Pulmonary artery endothelial cell (primary cell): ENCODE measurements around the gene CPPED1. TPM values are rescaled to one million over a fixed set of nuclear protein-coding genes. Genes with fewer than 3 reads are reported as not detected.
"Not testable (repeated sequence)": the region's sequence is repeated elsewhere in the genome, so short reads cannot be mapped to it uniquely, and the experiment has no call there.

ENCODE experiments used
- DNase-seq: peaks from one replicate; pipeline ENCODE4 v3.0.0-alpha.2; 2011; ENCODE audit warnings: low read depth, low spot score
- total RNA-seq: library from RNA; depleted of rRNA; stranded (reverse); fragments of >200 nt; gene quantifications from 2 replicates; pipeline ENCODE4 v1.2.3, GENCODE V29; 2014

CPPED1 gene, protein sequence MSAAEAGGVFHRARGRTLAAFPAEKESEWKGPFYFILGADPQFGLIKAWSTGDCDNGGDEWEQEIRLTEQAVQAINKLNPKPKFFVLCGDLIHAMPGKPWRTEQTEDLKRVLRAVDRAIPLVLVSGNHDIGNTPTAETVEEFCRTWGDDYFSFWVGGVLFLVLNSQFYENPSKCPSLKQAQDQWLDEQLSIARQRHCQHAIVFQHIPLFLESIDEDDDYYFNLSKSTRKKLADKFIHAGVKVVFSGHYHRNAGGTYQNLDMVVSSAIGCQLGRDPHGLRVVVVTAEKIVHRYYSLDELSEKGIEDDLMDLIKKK
- total RNA-seq: 31.4 and 36.6 TPM in 2 replicates

DNA sequence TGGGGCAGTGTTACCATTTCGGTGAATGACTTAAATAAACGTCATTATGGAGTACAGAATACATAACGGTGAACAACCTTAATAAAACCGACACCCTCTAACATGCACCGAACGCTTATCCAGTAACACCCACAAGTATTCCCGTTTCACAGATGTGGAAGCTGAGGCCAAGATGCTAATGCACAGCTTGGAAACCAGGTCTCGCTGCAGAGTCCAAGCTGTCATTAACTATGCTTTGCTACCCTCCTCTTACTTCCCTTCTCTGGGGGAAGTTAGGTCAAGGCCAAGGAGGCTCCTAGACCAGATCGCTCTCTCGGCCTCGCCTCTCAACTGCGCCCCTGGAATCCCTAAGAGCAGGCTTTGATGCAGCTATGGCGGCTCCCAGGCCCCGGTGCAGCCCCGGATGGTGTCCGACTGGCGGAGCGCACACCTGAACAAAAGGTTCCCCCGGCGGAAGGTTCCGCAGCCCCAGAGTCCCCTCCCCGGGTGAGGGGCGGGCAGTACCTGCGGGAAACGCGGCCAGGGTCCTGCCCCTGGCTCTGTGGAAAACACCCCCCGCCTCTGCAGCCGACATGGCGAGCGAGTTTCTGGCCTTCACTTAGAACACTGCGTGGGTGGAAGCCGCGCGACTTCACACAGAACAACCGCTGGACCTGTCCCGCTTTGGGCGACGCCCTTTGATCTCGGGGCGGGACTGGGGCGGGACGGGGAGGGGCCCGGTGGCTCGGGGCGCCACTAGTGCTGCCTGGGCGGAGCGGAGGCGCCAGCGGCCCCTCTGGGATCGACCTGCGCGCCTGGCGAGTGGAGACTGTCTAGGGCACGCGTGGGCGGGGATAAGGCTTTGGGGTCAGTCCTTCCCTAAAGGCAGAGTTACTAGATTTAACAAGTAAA lies at the start of gene CPPED1:
CPPED1 (minus strand) TSS at position 685 of the 891 bp plus-strand sequence; CDS start at position 574, 111 bp downstream.
- DNase-seq: peak; percentile 80

DNA sequence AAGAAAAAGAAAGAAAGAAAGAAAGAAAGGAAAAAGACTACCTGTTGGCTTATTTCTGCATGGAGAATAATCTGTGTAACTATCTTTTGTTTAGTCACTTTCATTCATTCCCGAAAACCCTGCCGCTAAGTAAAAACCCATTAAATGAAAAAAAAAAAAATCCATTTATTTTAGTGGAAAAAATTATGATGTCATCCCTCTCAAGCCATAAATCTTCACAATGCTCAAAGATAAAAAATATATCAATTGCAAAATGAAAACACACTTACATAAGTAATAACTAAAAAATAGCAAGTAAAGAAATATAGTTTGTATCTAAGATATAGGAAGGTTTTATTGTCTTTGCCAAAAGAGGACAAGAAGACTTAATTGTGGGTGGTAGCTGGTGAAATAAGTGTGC lies 46.5 kb upstream of the CPPED1 start:
- no peak for DNase-seq

DNA sequence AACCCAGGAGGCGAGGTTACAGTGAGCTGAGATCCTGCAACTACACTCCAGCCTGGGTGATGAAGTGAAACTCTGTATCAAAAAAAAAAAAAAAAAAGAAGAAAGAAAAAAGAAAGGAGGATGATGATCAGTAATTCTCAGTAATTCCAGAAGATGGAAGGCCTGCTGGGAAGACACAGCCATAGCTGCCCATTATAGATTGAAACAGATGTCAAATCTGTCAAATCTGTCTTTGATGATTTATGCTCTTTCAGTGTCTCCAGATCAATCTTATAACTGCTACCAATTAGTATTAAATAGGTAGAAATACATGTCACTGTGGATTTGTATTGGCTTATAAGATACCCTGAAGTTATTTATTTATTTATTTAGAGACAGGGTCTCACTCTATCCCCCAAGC lies 42.9 kb upstream of the CPPED1 start:
- DNase-seq: no peak

DNA sequence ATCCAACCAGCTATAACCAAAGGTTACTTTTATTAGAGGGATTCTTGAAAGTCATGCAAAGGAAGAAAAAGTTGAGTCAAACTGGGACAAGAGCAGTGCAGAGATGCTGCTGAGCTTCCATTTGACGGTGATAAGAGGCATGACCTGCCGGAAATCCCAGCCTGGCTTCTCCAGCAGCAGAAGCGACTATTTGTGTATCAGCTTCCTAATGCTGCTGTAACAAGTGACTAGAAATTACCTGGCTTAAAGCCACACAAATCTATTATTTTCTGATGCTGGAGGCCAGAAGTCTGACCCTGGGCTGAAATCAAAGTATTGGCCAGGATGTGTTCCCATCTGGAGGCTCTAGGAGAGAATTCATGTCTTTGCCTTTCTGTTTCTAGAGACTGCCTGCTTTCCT lies 41.6 kb upstream of the CPPED1 start:
- no peak for DNase-seq

DNA sequence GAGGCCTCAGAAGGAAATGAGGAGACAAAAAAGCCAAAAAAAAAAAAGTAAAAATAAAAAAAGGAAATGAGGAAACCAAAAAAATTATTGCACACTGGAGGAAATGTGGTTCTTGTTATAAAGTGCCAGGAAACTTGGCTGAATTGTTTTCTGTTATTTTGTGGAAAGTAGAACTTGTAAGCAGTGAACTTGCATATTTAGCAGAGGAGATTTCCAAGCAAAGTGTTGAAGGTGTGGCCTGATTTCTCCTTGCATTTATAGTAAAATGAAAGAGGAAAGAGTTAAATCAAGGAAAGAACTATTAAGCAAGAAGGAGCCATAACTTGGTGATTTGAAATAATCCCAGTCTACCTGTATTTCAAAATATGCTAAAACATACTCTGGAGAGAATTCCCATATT lies 34.1 kb upstream of the CPPED1 start:
- no peak for DNase-seq

DNA sequence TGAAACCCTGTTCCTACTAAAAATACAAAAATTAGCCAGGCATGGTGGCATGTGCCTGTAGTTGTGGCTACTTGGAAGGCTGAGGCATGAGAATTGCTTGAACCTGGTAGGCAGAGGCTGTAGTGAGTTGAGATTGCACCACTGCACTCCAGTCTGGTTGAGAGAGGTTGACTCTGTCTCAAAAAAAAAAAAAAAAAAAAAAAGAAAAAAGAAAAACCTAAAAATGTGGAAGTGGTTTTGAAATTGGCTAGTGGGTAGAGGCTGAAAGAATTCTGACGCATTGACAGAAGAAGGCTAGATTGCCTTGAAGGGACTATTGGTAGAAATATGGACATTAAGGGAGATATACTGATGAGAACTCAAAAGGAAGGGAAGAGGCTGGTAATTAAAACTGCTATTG lies 33.6 kb upstream of the CPPED1 start:
- no peak for DNase-seq

DNA sequence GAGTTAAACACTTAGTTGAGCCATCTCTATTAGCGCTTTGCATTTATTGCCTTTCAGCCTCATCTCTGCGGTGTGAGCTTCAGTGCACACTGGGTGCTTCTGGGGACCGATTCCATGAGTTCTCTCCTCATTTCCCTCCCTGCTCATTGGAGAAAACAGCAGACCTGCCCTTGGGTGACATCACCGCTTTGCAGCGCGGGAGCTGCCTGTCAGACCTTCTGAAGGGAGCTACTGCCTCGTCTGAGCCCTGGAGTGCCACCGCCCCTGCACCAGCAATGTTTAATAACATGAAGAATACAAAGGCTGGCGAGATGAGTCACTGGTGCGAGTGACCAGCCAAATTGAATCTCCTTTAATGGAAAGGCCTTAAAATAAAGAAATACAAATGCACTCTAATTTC lies 30.2 kb upstream of the CPPED1 start:
- DNase-seq: no peak

DNA sequence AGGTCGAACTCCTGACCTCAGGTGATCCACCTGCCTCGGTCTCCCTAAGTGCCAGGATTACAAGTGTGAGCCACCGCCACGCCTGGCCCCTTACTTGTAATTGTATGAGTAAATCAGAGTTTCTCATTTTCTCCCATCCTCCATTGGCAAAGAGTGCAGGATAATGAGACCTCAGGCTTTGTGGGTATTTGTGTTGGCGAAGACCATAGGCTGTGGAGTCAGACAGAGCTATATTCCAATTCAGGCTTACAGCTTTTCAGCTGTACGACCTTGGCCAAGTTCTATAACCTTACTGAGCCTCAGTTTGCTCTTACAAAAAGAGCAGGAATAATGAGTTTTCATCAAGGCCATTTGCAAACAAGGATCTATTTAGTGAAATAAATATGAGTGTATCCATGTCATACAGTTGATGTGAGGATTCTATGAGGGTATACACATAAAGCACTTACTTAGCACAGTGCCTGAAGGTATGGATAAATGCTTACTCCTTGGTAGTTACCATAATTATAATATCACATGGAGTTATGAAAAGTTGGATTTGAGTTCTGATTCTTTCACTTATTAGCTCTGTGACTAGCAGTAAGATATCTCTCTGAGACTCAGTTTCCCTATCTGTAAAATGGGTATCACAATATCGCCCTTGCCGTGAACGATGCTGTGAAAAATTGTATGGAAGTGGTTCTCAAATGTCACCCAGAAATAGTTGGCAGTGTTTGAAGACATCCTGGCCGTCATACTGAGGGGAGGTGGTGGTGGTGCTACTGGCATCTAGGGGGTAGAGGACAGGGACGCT lies 25.6 kb upstream of the CPPED1 start:
- no peak for DNase-seq

DNA sequence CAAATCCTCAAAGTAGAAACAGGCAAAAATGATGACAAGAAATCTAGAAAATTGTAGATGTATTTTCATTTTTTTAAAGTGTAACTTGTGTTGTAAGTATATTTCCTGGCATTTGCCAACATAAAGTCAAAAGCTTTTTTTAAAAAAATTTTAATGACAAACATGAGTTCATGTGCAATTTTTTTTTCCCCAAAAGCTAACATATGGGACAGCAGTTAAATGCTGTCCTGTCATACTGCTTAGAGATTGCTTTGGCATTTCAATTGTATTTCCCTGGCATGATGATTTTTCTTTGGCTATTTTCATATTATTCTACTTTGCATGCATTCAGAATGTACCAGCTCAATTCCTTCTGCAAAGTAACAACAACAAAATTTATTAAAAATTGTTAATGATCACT lies 24.5 kb upstream of the CPPED1 start:
- DNase-seq: no peak

DNA sequence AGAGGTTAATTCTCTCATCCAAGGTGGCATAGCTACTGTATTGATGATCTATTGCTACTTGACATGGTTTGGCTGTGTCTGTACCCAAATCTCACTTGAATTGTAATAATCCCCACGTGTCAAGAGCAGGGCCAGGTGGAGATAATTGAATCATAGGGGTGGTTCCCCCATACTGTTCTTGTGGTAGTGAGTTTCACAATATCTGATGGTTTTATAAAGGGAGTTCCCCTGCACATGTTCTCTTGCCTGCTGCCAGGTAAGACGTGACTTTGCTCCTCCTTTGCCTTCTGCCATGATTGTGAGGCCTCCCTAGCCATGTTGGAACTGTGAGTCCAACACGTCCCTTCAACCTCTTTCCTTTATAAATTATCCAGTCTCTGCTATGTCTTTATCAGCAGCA lies 22.9 kb upstream of the CPPED1 start:
- DNase-seq: no peak

DNA sequence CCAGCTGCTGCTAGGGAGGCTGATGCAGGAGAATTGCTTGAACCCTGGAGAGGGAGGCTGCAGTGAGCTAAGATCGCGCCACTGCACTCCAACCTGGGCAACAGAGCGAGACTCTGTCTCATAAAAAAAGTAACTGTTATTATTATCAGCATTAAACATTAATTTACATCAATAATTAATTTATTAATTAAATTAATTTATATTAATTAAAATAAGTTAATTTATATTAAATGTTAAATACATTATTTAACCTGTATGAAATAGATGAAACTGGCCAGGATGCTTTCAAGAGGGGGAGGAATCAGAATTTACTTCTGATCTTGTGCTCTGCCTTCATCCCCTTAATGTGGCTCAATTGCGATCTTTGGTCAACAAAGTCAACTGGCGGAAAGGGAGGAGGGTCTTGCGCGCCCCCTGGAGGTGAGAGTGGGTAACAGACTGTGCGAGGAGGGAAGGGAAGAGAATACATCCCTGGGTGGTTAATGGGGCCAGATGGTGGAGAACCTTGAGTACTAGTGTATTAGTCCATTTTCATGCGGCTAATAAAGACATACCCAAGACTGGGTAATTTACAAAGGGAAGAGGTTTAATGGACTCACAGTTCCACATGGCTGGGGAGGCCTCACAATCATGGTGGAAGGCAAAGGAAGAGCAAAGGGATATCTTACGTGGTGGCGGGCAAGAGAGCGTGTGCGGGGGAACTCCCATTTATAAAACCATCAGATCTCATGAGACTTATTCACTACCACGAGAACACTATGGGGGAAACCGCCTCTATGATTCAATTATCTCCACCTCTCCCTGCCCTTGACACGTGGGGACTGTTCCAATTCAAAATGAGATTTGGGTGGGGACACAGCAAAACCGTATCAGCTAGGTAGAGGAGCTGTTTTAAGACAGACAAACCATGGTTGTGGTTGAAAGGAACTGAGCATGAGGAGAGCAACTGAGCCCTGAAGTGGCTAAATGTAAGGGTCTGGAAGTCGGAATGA lies 15.7 kb upstream of the CPPED1 start:
- DNase-seq: peak; percentile 20

DNA sequence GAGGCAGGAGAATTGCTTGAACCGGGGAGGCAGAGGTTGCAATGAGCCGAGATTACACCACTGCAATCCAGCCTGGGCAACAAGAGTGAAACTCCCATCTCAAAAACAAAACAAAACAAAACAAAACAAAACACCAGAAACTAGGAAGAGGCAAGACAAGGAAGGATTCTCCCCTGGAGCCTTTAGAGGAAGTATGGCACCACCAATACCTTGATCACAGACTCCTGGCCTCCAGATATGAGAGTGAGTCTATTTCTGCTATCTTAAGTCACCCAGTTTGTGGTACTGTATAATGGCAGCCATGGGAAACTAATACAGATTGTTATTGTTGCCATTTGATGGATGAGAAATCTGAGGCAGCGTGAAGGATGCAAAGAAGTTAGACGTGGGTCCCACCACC lies 14.6 kb upstream of the CPPED1 start:
- DNase-seq: no peak

DNA sequence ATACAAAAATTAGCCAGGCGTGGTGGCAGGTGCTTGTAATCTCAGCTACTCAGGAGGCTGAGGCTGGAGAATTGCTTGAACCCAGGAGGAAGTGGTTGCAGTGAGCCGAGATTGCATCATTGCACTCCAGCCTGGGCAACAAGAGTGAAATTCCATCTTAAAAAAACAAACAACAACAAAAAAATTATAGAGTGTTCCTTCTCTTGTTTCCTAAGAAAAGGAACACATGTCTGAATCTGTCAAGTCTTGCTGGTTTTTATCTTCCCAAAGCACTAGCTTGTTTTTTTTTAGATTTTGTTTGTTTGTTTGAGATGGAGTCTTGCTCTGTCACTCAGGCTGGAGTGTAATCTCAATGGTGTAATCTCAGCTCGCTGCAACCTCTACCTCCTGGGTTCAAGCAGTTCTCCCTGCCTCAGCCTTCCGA lies 13.1 kb upstream of the CPPED1 start:
- DNase-seq: not testable (repeated sequence)

DNA sequence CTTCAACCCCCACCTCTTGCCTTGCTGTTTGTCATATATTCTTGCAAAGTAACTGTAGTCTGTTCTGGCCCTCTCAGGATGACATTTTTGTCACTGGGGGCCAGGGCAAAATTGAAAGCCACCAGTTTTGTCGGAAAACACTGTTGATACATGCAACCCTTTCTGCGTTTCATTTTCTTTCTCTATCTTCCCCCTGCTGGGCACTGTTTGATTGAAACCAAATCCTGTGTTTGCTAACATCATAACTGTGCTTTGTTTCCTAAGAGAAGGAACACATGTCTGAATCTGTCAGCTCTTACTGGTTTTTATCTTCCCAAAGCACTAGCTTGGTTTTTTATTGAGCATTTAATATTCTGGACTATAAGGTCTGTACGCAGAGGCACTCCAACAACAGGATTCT lies 11.7 kb upstream of the CPPED1 start:
- DNase-seq: no peak

DNA sequence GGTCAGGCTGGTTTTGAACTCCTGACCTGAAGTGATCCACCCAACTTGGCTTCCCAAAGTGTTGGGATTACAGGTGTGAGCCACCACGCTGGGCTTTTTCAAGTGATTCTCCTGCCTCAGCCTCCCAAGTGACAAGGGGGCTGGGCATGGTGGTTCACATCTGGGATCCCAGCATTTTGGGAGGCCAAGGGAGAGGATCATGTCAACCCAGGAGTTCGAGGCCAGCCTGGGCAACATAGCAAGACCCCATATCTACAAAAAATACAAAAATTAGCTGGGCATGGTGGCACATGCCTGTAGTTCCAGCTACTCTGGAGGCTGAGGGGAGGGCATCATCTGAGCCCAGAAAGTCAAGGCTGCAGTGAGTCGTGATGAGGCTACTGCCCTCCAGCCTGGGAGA lies 10.0 kb upstream of the CPPED1 start:
- not testable (repeated sequence) for DNase-seq

DNA sequence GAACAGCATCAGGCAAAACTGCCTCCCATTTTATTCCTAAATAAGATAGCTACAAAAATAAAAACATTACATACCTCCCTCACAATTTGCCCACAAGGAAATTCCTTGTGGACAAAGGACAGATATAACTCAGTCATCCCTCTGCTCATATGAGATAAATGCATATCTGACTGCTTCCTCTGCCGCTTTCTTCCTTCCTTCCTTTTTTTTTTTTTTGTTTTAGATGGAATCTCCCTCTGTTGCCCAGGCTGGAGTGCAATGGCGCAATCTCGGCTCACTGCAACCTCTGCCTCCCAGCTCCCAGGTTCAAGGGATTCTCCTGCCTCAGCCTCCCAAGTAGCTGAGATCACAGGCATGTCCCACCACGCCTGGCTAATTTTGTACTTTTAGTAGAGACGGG lies 9.6 kb upstream of the CPPED1 start:
- not testable (repeated sequence) for DNase-seq

DNA sequence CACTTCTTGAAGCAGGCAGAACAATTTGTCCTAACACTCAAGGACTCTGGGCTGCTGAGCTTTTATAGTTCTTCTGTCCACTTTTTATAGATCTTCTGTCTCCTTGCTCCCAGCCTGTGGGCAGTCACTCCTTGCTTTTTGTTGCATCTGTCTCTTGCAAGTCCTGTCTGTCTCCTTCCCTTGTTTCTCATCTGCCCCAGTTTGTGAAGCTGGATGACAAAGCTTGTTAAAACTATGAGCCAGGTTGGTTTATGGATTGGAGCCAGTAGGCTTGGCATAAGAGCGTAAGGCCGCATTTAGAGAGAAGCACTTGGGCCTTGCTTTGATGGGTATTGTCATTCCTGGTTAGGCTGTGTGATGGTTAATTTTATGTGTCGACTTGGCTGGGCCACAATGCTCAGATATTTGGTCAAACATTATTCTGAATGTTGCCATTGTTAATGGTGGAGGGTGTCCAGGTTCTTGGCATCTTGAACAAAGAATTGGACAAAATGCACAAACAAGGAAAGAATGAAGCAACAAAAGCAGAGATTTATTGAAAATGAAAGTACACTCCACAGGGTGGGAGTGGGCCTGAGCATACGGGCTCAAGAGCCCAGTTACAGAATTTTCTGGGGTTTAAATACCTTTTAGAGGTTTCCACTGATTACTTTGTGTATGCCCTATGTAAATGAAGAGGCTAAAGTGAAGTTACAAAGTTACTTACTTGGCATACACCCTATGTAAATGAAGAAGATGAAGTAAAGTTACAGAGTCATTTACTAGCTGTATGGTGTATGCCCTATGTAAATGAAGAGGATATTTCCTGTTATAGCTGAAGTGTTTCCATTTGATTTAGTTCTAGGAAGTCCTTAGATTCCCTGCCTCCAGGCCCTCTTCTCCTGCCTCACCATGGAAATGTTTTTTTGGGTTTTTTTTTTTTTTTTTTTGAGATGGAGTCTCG lies 8.0 kb upstream of the CPPED1 start:
- DNase-seq: no peak

DNA sequence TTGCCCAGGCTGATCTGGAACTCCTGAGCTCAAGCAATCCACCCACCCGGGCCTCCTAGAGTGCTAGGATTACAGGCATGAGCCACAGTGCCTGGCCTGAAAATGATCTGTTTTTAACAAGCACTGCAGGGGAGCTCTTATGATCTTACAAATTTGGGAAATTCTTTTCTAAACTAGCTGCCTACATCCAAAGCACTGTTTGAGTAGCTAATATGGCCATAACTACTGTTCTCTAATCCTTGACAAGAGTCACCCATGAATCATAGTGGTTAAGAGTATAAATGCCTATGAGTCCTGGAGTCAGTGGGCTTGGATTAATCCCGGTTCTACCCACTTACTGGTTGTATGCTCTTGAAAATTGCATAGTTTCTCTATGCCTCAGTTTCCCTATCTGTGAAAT lies 1.4 kb upstream of the CPPED1 start:
- no peak for DNase-seq

DNA sequence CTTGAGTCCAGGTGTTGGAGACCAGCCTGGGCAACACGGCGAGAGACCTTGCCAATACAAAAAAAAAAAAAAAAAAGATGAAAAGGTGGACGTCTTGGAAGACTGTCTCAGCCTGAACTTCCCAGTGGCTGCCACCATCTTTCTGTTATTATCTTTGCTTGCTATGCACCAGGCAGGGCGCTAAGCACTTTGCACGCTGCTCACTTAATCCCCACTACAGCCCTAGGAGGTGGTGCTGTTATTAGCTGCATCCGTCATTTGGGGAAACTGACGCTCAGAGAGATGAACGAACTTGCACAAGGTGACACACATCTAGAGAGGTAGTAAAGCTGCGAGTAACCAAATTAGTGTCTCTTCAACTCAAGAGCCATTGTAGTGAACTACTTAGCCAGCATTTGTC lies 708 bp upstream of the CPPED1 start:
- no peak for DNase-seq

DNA sequence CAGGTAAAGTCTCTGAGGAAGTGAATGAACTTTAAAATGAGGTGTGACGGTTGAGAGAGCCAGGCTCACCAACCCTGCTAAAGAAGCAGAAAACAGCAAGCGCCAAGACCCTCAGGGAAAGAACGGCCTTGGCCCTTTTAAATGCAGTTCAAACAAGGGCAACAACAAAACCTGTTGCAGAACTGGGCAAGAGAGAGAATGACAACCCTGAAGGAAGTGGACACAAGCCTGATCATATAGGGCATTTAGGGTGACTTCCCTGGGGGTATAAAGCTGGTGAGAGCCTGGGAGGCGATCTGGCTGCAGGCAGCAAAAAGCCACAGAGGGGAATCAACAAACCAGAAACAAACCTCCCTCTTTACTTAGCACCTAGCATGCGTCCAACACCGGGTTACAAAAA lies 1.0 kb downstream of the CPPED1 start:
- no peak for DNase-seq
